ENCODE data around the gene ABHD15.

Gene ABHD15

DNA sequence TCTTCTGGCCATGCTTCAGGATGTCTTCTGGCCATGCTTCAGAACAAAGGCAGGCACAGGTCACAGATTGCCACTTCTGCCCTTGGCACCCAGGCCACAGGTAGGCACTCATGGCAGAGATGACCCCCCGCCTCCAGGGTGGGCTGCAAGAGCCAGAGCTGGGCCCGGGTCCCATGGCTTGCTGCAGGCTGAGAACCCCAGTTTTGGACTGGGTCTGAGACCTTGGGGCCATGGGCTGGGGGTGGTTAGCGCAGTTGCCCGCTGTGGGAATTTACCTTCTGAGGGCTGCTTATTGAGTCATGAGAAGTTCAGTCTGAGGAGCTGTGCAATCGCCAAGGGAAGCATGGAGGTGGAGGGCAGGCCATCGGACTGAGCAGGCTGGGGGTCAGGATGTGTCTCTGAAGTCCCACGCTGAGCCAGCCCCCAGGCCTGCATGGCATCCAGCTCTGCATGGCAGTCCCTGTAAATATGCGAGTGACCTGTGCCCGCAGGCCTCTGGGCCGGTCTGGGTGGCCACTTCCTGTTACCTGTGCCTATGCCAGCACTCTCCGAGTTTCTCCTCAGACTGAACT is 27.8 kb upstream of the ABHD15 start:
- no peak for DNase-seq

DNA sequence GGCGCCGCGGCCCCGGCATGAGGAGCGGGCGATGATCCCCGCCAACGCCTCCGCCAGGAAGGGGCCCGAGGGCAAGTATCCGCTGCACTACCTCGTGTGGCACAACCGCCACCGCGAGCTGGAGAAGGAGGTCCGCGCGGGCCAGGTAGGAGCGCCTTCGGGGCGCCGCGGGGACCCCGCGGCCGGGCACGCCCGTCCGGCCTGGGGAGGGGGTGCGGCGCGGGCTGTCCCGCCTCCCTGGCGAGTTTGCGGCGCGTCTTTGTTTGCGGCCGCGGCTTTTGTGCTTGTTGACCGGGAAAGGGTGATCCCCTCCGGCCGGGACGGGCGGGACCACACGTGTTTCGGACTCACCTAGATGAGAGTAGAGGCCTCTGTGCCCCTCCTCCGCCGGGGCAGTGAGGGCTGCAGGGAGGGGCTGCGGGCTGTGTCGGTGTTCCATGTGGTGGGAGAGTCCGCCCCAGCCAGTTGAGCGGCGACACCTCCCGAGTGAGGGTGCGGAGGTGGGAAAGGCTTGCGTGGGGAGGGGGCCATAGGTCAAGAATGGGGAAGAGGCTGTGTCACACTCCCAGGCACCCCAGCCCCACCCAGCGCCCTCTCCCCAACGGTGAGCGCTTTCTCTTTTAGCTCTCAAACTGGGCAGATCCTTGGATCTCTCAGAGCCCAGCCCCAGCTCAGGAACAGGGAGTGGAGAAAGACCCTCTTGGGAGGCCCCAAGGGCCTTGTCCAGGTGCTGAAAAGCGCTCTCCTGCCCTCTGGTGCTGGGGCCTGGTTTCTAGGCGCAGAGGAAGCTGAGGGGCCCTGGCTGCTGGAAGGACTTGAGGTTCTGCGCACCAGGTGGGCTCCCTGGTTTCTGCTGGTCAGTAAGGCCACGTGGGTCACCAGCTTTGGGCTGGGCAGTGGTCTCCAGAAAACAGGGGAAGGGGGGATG is 27.0 kb upstream of the ABHD15 start:
- peak in 1 of 2 experiments; percentile 38 for DNase-seq

DNA sequence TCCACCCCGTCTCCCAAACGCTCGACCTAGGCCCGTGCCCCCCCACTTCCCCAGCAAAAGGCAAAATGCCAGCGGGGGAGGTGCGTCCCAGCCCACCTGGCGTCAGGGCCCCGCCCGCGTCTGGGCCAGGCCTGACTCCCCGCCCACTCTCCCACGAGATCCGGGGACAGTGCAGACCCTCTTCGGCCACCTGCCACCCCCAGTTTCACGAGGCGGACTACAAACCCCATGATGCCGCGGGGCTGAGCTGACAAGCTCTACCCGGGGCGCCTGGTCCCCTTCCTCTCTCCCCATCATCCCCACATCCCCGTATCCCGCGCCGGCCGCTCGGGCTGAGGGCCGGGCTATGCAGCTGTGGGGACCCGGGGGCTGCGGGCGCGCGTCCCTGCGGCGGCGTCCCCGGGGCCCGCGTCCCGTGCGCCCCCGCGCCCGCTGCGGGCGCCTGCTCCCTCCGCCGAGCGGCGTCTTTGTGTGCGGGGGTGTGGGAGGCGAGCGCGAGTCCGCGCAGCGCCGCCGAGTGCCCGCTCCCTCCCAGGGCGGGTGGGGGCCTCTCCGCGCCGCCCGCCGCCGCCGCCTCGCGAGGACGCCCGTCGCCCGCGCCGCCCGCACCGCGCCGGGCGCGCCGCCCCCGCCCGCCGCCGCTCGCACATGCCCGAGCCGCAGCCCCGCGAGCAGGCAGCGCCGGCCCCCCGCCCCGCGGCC is 26.2 kb upstream of the ABHD15 start, which contains the start of gene ANKRD13B:
Gene ANKRD13B (plus strand): TSS at position 283 of the 702 bp plus-strand sequence. CDS start 490 bp downstream, outside the sequence.
- DNase-seq: peak; percentile 57 to 70

DNA sequence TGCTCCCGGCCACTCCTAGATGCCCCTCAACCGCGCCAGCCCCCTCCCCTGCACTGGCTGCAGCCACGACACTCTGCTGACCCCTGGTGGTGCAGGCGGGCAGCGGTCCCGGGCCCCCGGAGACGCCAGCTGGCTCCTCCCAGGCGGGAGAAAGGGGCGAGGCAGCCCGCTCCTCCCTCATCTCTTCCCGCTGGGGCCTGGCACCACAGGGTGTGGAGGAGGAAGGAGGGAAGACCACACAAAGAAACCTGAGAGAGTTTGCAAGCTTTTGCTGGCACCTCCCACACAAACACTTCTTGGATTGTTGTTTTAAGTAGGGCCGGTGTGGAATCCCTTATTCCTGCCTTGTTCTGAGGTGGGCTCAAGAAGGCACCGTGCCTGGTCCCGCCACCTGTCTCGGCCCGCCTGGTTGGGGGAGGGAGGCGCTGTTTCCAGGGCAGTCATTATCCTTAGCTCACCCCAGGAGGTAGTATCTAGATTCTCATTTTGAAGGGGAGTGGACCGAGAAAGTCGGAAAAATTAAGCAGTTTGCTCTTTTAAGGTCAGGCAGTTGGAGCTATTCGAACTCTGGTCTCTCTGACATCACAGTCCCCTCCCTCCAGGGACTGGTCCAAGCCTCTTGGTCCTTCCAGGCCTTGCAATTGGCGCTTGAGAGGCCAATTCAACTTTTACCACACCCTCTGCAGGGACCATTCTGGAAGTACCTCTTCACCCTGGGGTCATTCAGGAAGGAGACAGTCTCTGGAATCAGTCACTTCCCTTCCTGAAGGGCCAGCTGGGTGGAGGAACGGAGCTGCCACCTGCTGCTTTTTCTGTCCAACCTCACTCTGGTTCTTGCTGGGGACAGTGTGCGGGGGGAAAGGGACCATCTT is 25.1 kb upstream of the ABHD15 start:
- DNase-seq: peak; percentile 90 to 93

DNA sequence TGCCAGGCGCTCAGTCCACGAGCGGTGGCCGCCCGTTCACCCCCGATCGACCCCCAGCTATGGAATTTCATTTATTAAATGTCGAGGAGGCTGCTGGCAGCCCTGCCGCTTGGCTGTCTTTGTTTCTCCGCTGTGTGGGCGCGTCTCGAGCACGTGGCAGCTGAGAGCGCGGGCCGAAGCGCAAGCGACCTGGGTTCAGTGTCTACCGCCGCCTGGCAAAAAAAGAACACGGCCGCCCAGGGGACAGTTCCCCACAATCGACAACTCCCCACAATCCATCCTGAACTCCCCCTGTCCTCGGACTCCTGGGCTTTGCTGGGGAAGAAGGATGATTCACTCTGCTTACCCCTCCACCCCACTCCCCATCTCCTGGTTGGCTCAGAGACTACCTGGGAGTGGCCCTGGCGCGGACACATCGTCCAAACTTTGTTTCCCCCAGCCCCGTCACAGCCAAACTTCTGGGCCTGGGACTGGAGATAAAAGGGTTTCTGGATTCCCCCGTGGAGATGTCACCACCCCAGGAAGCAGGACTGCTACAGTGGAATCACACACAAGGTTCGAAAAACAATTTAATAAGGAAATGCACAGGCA is 24.4 kb upstream of the ABHD15 start:
- DNase-seq: peak; percentile 56 to 62

DNA sequence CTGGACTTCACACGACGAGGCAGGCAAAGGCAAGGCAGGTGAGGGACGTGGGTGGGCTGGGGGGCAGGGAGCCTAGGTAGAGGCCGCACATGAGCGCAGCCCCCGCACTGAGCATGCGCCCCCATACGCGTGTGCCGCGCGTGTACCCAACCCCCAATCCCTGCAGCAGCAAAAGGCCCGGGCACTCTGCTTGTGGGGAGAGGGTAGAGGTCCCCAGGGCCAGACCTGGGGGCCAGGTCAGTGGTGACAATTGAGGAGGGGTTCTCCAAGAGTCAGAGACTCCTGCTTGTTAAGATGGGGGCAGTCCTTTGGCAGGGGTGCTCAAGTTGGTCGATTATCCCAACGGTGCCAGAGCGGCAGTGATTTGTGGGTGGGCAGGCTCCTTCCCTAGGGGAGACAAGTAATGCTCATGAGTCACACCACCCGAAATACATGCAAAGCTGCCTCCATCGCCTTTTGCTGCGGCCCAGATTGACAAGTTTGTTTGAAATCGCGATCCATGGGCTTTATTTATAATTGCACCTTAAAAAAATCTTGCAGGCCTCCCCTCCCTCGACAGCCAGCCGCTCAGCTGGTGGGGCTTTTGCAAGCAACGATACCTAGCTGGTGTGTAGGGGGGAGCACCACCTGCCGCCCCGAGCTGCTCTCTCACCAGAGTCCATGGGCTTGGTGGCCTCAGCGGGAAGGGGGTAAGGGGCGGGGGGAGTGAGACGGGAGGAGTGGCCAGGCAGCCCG is 23.7 kb upstream of the ABHD15 start:
- no peak for DNase-seq

DNA sequence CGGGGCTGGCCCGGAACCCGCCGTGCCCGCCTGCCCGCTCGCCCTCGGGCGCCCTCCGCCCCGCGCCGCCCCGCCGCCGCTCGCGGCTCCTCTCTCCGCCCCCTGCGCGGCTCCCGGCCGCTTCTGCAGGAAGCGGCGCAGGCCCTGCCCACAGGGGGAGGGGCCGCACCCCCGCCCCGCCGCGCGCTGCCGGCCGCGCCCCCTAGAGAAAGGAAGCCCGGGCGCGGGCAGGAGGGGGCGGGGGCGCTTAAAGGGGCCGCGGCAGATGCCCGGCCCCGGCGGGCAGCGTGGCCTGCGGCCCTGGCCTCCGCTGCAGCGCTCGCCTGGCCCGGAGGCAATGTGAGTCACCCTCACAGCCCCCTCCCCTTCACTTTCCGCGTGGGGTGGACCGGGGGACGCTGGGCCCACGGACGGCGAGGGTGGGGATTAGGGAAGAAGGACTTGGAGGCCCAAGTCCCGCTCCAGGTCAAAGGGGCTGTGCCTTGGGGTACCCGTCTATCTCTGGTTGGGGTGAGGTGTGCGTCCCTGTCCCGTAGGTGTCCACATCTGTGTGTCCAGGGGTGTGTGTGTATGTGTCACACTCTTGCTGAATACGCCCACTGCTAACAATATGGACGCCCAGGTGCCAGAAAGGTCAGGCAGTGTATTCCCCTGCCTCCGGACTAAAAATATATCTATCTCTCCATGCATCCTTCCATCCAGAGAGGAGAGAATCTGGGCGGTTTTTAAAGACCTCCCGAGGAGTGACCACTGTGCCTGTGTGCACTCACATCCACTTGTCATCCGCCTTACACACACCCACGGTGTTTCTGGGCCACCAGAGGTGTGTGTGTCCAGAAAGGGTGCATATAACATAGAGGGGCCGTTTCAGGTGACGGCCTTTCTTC is 22.9 kb upstream of the ABHD15 start, which contains the start of gene GIT1:
Gene GIT1 (minus strand): TSS at position 125 of the 887 bp plus-strand sequence. CDS start 270 bp downstream, outside the sequence.
- peak; percentile 77 to 84 for DNase-seq

DNA sequence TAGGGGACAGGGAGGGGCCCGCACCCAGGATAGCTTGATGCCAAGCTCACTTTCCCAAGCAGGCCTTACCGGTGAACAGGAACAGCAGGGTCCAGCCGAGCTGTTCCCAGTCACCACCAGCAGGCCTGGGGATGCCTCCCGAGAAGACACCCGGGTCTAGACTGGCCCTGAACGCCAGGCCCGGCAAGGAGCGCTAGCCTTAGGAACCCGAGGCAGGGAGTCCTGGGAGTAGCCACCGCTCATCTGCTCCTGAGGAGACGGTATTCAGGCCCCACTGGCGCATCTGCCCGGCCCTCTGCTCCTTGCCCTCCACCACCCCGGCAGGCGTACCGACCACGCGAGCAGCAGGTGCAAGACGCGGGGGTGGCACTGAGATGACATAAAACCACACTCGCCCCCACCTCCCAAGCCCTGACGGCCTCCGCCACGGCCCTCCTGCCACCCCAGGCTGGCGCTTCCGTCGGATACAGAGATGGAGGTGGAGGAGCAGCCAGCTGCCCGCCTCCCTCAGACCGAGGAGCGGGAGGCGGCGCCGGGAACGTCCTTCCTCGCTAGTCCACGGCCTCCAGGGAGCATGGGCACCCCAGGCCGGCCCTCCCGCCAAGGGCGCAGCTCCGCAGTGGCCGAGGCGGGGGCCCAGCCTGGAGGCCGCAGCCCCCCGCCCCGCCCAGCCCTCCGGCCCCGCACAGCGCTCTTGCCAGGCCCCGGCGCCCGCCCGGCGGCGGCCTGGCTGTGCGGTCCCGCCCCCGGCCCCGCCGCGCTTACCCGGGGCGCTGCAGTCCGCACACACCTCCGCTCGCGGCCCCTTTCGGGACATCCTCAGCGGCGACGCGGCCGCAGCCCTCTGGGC is 21.9 kb upstream of the ABHD15 start:
- peak; percentile 50 to 61 for DNase-seq

DNA sequence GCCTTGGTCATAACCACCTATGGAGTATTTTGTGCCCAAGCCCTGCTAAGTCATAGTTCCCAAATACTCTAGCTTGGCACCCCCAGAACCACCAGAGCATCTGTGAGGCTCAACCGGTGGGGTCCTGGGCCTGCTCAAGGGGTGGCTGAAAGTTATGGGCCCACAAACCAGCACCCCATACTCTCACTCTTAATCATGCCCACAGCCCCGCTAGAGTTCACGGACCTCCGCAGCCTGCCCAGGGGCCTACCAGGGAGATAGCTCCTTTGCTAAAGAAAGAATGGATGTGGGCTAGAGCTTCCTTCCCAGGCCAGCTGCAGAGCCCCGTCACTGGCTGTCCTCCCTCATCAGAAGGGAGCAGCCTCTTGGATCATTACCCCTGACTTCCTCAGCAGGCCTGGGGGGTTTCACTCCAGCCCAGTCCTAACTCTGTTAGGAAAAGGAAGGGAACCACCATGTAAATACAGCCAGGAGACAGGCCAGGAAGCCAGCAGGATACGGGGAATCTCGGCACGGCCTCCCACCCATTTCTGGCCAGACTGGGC is 21.3 kb upstream of the ABHD15 start:
- DNase-seq: no peak

DNA sequence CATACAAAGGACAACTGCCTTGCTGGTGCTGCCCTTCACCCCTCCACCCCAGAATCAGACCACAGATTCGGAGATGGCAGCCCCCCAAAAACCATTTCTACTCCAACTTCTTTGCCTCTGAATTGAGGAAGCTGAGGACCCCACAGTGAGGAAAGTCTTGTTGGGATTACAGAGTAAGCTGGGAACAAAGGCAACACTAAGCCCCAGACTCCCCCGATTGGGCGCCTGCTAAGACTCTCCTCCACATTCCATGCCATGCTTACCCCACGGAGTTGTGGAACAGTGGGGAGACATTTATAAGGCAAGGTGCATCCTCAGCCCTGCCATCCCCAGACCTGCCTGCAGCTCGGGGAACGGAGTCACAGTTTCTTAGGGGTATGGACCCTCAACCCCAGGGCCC is 20.8 kb upstream of the ABHD15 start:
- DNase-seq: no peak

DNA sequence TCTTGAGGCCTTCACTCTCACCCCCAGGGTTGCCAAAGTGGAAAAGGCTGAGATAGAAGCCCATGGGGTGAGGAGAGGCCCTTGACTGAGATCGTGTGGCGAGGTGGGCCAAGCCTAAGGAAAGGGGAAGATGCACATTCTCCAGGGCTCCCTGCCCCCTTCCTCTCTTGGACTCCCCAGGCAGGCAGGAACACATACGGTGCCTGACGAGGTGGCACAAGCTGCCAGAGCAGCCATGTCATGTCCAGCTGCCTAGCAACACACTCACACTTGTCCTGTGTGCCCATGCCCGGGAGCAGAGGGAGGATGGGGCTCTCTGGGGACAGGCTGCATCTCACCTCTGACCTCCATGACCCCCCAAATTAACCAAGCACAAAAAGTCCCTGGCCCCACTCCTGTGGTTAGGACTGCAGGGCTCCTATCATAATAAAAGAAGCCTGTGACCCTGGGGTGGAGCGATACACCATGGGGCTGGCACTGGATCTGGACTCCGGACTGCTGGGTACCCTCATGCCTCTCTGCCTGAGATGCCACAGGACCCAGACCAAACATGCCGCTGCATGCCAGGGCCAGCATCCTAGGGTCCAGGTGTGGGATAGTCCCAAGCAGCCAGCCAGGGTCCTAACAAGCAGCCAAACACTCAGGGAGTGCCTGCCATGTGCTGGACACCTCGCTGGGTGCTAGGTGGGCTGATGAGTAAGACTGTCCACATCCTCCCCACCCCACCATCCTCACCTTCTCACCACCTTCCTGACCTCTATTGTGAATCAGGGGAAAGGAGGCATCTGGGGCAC is 20.0 kb upstream of the ABHD15 start:
- DNase-seq: no peak

DNA sequence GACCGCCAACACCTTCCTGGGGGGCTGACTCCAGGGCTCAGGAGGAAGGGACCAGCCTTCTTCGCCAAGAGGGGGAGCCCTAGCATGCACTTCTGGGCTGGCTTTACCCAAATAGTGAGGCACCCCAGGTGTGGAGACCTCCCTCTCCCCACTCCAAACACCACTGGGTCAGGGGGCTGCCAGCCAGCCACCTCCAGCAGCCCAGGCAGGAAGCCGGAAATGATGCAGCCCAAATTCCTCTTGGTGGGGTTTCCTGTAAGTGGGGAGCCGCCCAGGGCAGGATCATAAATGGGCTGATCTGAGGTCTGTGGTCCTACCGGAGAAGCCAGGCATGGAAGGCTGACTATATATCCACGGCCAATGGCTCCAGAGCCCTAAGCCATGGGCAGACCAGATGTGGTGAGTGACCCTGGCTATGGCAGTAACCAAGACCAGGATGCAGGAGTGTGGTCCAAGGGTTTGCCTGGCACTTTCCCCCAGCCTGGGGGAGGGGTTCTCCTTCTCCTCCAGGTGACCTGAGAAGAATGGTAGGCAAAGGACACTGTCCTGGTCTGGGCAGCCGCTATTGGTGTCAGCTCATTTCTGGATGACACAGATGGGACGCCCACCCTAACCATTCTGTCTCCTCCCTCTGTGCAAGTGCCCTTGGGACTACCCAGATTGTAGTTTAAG is 18.4 kb upstream of the ABHD15 start:
- peak in 1 of 2 experiments; percentile 36 for DNase-seq

DNA sequence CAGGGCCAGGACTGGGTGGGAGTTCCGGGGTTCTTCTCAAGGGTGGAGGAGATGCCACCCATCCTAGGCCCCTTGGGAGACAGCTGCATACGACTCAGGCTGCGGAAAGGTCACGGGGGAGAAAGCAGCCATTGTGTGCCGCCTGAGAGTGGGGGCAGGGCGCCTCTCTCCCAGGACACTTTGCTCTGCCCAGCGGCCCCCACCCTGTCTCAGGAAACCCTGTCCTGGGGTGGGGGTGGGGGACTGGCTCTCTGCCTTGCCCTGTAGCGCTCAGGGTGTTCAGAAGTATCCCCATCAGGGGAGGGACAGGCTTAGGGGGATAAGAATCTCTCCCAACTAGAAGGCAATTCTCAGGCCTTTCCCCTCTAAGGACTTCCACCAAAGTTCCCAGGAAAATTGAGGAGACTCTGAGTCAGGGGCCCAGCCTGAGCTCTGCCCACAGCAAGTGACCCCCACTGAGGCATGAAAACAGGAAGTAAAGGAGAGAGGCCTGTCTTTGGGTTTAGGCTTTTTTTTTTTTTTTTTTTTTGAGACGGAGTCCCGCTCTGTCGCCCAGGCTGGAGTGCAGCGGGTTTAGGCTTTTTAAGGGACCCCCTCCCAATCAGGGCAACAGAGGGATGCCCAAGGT is 17.7 kb upstream of the ABHD15 start:
- DNase-seq: no peak

DNA sequence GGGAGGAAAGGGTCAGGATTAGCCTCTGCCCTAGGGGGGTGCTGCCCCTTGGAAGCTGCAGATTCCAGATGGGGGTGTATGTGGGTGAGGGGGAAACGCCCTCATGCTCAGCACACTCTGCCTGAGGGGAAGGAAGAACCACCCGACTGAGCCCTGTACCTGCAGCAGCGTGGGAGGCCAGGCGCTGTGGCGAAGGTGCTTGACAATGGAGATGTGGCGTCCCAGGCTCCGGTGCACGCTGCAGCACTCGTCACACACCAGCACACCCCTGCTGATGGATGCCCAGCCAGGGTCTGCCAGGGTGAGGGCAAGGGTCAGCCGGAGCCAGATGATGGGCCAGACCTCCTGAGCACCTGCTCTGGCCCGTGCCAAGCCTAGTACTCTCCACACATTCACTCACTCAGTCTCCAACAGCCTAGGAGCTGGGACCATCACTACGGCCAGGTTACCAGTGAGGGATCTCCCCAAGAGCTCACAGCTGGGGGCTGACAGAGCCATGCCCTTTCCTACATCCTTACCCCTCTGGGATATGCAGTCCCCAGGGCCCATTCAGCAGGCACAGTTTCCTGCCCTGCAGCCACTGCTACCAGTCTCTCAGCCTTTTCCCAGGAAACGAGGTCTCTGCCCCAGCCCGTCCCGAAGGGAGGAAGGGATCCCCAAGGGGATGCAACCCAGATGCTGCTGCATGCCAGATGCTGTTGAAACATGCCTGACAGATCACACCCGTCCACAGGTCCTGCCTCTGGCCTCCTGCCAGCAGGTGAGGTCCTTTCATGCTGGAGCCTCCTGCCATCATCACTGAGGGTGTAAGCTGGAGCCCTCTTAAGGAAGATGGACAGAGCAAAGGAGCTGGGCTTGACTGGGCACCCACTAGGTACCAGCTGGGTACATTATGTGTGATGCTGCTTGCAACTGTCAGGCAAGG is 16.7 kb upstream of the ABHD15 start:
- DNase-seq: no peak

DNA sequence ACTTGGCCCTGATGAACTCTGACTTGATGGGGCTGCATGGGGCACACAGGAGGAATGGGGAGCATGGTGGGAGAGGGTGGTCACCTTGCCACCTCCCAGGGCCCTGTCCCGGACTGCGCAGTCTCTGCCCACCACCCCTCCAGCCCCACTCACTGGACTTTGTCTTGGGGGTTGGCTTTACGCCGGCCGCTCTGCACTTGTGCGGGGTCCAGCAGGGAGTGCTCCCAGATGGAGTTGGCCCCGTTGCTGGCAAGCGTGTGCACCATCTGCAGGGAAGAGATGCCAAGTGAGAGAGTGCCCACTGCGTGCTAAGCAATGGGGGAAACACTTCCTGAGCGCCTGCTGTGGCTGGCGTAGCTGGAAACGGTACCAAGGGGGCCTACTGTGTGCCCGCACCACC is 15.9 kb upstream of the ABHD15 start:
- no peak for DNase-seq

DNA sequence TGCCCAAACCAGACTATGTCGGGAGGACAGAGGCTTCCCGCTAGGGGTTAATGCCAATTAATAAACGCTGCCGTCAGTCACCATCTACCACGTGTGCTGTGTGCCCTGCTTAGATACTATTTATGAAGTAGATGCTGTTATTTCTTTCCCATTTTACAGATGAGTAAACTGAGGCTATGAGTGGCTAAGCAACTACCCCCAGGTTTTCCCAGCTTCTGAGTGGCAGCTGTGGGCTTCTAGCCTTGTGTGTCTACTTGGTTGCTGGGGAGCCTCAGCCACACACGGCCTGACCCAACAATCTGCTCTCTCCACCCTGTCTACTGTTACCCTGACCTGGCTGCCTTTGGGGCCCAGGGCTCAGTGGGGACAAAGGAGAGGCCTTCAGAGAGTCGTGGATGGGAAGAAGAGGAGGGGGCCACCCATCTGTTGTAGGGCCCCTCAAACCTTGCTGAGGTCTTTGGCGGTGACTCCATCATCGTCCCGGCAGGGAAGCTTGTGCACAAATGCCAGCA is 15.5 kb upstream of the ABHD15 start:
- DNase-seq: no peak

Data from activated CD4-positive, alpha-beta T cell treated with anti-CD3 and anti-CD28 coated beads, Interleukin-2, amount 50 U/mL, for 48 hours (primary cell).